Measurements from ENCODE around the gene MAD2L2. TPM values are rescaled to one million over a fixed set of nuclear protein-coding genes. Genes with fewer than 3 reads are reported as not detected.

MAD2L2 gene
- total and polyA plus RNA-seq, 2 experiments from 2014 or later = 92.7 to 115 TPM

GRCh38 chr1:11691928-11692711 is 11.2 kb upstream of the MAD2L2 start:
- Histone ChIP-seq H3K9me3 (ENCODE audit: low read depth) (no peaks in the 10 kb centered on the region), H3K27ac (no peak overlapping the region), H3K27me3 (peaks cover 55% of the 10 kb centered on the region), H3K4me3 (peak overlapping the region; percentile 58), H3K4me1 (ENCODE audit: low read depth) (no peaks in the 10 kb centered on the region), H3K36me3 (no peaks in the 10 kb centered on the region)
- TF ChIP-seq CTCF (IDR thresholded peaks at IDR 0.05; ENCODE audit: low read depth, low read length) = no peak
- DNase-seq (ENCODE audit: low read depth in 1 of 2, low spot score in 1 of 2) = no peak

GRCh38 chr1:11691302-11691914 is 10.5 kb upstream of the MAD2L2 start, which contains the start of gene DRAXIN:
Gene DRAXIN, plus strand, starts transcription at chr1:11691710. Its CDS starts 14,549 bp downstream, at chr1:11706259.
- Histone ChIP-seq H3K9me3 (ENCODE audit: low read depth) (no peaks in the 10 kb centered on the region), H3K27ac (no peak within 1 kb of the TSS), H3K4me3 (peak within 1 kb of the TSS; percentile 58), H3K27me3 (peaks cover 55% of the 10 kb centered on the region), H3K4me1 (ENCODE audit: low read depth) (no peaks in the 10 kb centered on the region), H3K36me3 (no peaks in the 10 kb centered on the region)
- no peak for TF ChIP-seq CTCF (IDR thresholded peaks at IDR 0.05; ENCODE audit: low read depth, low read length)
- DNase-seq (ENCODE audit: low read depth in 1 of 2, low spot score in 1 of 2) = peak in 1 of 2 donors; percentile 61

GRCh38 chr1:11690397-11691301 is 9.7 kb upstream of the MAD2L2 start:
- no peak for TF ChIP-seq CTCF (IDR thresholded peaks at IDR 0.05; ENCODE audit: low read depth, low read length)
- H3K9me3 ChIP-seq (ENCODE audit: low read depth) = no peaks in the 10 kb centered on the region
- DNase-seq (ENCODE audit: low read depth in 1 of 2, low spot score in 1 of 2) = peak in 1 of 2 donors; percentile 41
- no peak overlapping the region for H3K27ac ChIP-seq
- no peaks in the 10 kb centered on the region for H3K4me1 ChIP-seq (ENCODE audit: low read depth)
- H3K36me3 ChIP-seq = no peaks in the 10 kb centered on the region
- peak overlapping the region; percentile 58 for H3K4me3 ChIP-seq
- H3K27me3 ChIP-seq = peaks cover 55% of the 10 kb centered on the region

GRCh38 chr1:11688506-11688905 is 7.6 kb upstream of the MAD2L2 start:
- DNase-seq (ENCODE audit: low read depth in 1 of 2, low spot score in 1 of 2) = no peak
- Histone ChIP-seq H3K4me1 (ENCODE audit: low read depth) (no peaks in the 10 kb centered on the region), H3K36me3 (no peaks in the 10 kb centered on the region), H3K9me3 (ENCODE audit: low read depth) (no peaks in the 10 kb centered on the region), H3K27me3 (peaks cover 42% of the 10 kb centered on the region), H3K4me3 (no peak overlapping the region), H3K27ac (no peak overlapping the region)
- TF ChIP-seq CTCF (IDR thresholded peaks at IDR 0.05; ENCODE audit: low read depth, low read length) = no peak

- H3K9me3 ChIP-seq (ENCODE audit: low read depth) = no peaks in the 10 kb centered on the region
- TF ChIP-seq CTCF (IDR thresholded peaks at IDR 0.05; ENCODE audit: low read depth, low read length) = no peak
- no peak overlapping the region for H3K4me3 ChIP-seq
- peaks cover 9% of the 10 kb centered on the region for H3K27me3 ChIP-seq
- no peak for DNase-seq (ENCODE audit: low read depth in 1 of 2, low spot score in 1 of 2)
- no peaks in the 10 kb centered on the region for H3K36me3 ChIP-seq
- H3K4me1 ChIP-seq (ENCODE audit: low read depth) = no peaks in the 10 kb centered on the region
- H3K27ac ChIP-seq = no peak overlapping the region
Observed at GRCh38 chr1:11685210-11685752, 4.3 kb upstream of the MAD2L2 start.

Measured in cardiac muscle cell (in vitro differentiated cells and primary cell).